ENCODE data around the gene LGALS8. TPM values are rescaled to one million over a fixed set of nuclear protein-coding genes. Genes with fewer than 3 reads are reported as not detected.
"Not testable (repeated sequence)": the region's sequence is repeated elsewhere in the genome, so short reads cannot be mapped to it uniquely, and the experiment has no call there.

The LGALS8 gene
- total RNA-seq, 4 donors from 2014 or later = 32.8 to 83.3 (median 51.9) TPM

DNA sequence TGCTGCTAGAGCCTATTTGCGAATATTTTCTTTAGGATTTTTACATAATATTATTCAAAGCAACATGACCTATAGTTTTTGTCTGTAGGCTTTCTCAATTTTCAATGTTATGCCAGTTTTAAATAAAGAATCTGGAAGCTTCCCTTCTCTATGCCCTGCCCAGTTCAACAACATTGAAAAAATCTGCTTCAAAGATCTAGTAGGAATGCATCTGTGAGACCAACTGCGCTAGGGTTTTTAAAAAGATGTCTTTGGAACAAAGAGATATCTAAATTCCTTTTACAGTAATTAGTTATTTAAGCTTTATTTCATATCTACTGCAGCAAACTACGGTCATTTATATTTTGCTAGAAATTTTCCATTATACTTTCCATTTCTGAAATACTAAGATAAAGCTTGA, 54.9 kb downstream of the LGALS8 start:
- Histone ChIP-seq H3K27ac (replicated peaks in 1 of 4) (no peak overlapping the region), H3K9me3 (no peaks in the 10 kb centered on the region), H3K27me3 (no peaks in the 10 kb centered on the region), H3K4me3 (no peak overlapping the region), H3K4me1 (no peaks in the 10 kb centered on the region), H3K36me3 (peaks cover 50 to 99% (median 79%) of the 10 kb centered on the region in 4 donors)
- WGBS = 97% methylated on average over 3 of the region's 3 CpGs
- DNase-seq (ENCODE audit: extremely low spot score) = no peak
- intact Hi-C loops (cut with DNase I) = no loop called here
- no peak for TF ChIP-seq EP300 (IDR thresholded peaks at IDR 0.05)

DNA sequence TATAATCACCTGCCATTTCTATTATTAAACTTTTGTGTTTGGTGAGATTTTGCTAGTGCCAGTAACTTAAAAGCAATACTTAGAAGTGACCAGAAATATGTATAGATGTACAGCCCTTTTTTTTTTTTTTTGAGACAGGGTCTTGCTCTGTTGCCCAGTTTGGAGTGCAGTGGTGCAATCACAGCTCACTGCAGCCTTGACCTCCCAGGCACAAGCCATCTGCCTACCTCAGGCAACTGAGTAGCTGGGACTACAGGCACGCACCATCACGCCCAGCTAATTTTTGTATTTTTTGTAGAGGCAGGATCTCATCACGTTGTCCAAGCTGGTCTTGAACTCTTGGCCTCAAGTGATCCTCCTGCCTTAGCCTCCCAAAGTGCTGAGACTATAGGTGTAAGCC, 56.6 kb downstream of the LGALS8 start:
- intact Hi-C loops (cut with DNase I); H3K4me3 ChIP-seq; DNase-seq (ENCODE audit: extremely low spot score); H3K27ac ChIP-seq (replicated peaks in 1 of 4); H3K27me3 ChIP-seq; H3K9me3 ChIP-seq; H3K4me1 ChIP-seq: not testable (repeated sequence)
- peaks cover 47 to 99% (median 80%) of the 10 kb centered on the region in 4 donors for H3K36me3 ChIP-seq
- 100% methylated on average over 3 of the region's 3 CpGs for WGBS

DNA sequence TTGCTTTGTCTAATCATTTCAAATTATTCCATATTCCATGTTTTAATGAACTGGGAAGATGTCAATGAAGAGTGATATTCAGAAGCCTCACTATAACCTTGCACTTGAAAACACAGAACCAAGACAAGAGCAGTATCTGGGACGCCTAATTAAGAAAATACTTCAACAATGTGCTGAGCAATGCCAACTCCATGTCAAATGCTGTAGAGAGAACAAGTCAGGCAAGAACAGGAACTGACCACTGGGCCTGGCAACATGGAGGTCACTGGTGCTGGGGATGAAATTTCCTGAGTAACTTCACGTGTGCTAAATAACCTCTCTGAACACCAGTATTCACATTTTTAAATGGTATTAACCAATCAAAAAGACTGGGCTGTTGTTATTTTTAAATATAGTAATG, 57.7 kb downstream of the LGALS8 start:
- Histone ChIP-seq H3K27ac (replicated peaks in 1 of 4) (no peak overlapping the region), H3K27me3 (no peaks in the 10 kb centered on the region), H3K36me3 (peaks cover 38 to 99% (median 80%) of the 10 kb centered on the region in 4 donors), H3K4me1 (no peaks in the 10 kb centered on the region), H3K9me3 (no peaks in the 10 kb centered on the region), H3K4me3 (no peak overlapping the region)
- 81% methylated on average over 2 of the region's 2 CpGs for WGBS
- intact Hi-C loops (cut with DNase I) = no loop called here
- TF ChIP-seq, protein P1, sequence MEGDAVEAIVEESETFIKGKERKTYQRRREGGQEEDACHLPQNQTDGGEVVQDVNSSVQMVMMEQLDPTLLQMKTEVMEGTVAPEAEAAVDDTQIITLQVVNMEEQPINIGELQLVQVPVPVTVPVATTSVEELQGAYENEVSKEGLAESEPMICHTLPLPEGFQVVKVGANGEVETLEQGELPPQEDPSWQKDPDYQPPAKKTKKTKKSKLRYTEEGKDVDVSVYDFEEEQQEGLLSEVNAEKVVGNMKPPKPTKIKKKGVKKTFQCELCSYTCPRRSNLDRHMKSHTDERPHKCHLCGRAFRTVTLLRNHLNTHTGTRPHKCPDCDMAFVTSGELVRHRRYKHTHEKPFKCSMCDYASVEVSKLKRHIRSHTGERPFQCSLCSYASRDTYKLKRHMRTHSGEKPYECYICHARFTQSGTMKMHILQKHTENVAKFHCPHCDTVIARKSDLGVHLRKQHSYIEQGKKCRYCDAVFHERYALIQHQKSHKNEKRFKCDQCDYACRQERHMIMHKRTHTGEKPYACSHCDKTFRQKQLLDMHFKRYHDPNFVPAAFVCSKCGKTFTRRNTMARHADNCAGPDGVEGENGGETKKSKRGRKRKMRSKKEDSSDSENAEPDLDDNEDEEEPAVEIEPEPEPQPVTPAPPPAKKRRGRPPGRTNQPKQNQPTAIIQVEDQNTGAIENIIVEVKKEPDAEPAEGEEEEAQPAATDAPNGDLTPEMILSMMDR (IDR thresholded peaks at IDR 0.05) = no peak
- TF ChIP-seq EP300 (IDR thresholded peaks at IDR 0.05) (no peak), POLR2AphosphoS5 (IDR thresholded peaks at IDR 0.05) (no peak), POLR2A (IDR thresholded peaks at IDR 0.05; ENCODE audit: low read depth) (no peak)
- no peak for DNase-seq (ENCODE audit: extremely low spot score)

DNA sequence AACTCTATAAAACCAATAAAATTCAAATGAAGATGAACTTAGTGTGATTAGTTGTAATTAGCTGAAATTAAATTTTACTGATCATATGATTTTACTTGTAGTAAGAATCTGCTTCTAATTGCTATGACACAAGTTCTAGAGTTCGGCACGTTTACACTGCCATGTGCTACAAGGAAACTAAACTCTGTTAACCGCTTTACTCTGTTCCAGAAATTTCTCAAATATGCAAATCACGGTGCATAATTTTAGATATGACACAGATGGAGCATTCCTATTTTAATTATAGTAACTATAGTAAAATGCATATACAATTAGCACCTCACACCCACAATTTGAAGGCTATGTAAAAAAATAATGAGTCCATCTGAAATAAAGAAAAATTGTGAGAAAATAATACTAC, 65.7 kb downstream of the LGALS8 start:
- WGBS = 91% methylated on average over 4 of the region's 4 CpGs
- no peak for DNase-seq (ENCODE audit: extremely low spot score)
- Histone ChIP-seq H3K27me3 (no peaks in the 10 kb centered on the region), H3K9me3 (no peaks in the 10 kb centered on the region), H3K4me1 (no peaks in the 10 kb centered on the region), H3K36me3 (peaks cover 32 to 92% (median 81%) of the 10 kb centered on the region in 4 donors), H3K27ac (replicated peaks in 1 of 4) (no peak overlapping the region), H3K4me3 (no peak overlapping the region)
- intact Hi-C loops (cut with DNase I) = loop anchor here (5.0 kb wide), 1 partner anchor 37 kb away; no protein-coding TSS in a partner anchor
- TF ChIP-seq, protein P1 (IDR thresholded peaks at IDR 0.05) = no peak
- TF ChIP-seq POLR2AphosphoS5 (IDR thresholded peaks at IDR 0.05) = no peak
- no peak for TF ChIP-seq POLR2A (IDR thresholded peaks at IDR 0.05; ENCODE audit: low read depth)
- TF ChIP-seq EP300 (IDR thresholded peaks at IDR 0.05) = no peak

DNA sequence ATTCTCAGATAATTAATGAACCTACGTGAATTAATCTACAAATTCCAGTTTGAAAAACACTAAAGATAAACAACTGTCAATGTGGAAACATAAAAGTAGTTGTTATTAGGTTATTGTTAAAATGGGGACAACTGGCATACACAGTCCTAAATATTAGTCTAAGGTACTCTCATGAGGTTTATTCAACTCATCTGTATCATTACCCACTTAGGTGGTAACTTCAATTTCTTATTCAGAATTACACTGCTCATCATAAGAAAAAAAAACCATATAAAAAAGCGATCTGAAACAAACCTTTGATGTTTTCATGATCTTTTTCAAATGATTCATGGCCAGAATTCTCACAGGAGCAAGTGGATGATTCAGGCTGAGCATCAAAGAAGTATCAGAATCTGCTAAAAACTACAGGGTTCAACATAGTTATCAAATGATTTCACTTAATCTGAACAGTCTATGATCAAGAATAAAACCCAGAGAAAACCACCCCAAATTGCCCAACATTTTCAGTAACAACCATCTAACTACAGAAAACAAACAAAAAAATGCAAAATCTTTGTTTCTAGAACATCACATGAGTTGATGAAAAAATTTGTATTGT, 66.9 kb downstream of the LGALS8 start:
- TF ChIP-seq, protein P1 (IDR thresholded peaks at IDR 0.05) = no peak
- TF ChIP-seq POLR2AphosphoS5 (IDR thresholded peaks at IDR 0.05) (no peak), POLR2A (IDR thresholded peaks at IDR 0.05; ENCODE audit: low read depth) (no peak), EP300 (IDR thresholded peaks at IDR 0.05) (no peak)
- Histone ChIP-seq H3K4me1 (no peaks in the 10 kb centered on the region), H3K9me3 (no peaks in the 10 kb centered on the region), H3K27me3 (no peaks in the 10 kb centered on the region), H3K36me3 (peaks cover 35 to 92% (median 82%) of the 10 kb centered on the region in 4 donors), H3K4me3 (no peak overlapping the region), H3K27ac (replicated peaks in 1 of 4) (no peak overlapping the region)
- intact Hi-C loops (cut with DNase I) = no loop called here
- no peak for DNase-seq (ENCODE audit: extremely low spot score)
- 86% methylated on average over 2 of the region's 2 CpGs for WGBS

DNA sequence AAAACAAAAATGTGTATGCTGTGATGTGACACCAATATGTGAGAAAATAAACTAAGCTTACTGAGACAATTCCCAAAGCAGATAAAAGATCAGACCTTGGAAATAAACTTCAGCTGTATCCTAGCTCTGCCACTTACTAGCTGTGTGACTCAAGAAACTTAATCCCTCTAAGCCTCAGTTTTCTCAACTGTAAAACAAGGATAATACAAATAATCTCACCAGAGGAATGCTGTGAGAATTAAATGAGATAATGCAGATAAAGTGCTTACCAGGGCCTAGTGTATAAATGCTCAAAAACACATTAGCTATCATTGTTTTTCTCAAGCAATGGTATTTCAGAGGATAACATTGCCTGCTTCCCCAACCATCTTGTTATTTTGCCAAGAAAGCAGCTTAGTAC, 78.4 kb downstream of the LGALS8 start:
- DNase-seq (ENCODE audit: extremely low spot score) = no peak
- no peak overlapping the region for H3K27ac ChIP-seq (replicated peaks in 1 of 4)
- no peaks in the 10 kb centered on the region for H3K9me3 ChIP-seq
- H3K4me3 ChIP-seq = no peak overlapping the region
- H3K36me3 ChIP-seq = peaks cover 0 to 54% (median 31%) of the 10 kb centered on the region in 4 donors
- no peaks in the 10 kb centered on the region for H3K27me3 ChIP-seq
- TF ChIP-seq POLR2AphosphoS5 (IDR thresholded peaks at IDR 0.05) = no peak
- H3K4me1 ChIP-seq = peaks cover 7 to 24% (median 23%) of the 10 kb centered on the region in 4 donors
- intact Hi-C loops (cut with DNase I) = loop anchor here (10.0 kb wide), 2 partner anchors 193 to 963 kb away; partner anchors contain the start of gene MTR

Other genes with a start within 250 kb of the LGALS8 start
- 10 to 100 TPM in 1 of 4 donors, 1 to 10 TPM in 3; 7.0 to 11.2 (median 8.1) TPM for gene ERO1B, start 242.0 kb upstream of the LGALS8 start, total RNA-seq
- gene EDARADD, start 129.7 kb upstream of the LGALS8 start, total RNA-seq = 1 to 10 TPM in 1 of 4 donors, under 1 TPM in 1, not detected in 2; 0.66 to 1.6 TPM
- 10 to 100 TPM; 15.2 to 17.2 (median 16.3) TPM for gene HEATR1, start 80.5 kb downstream of the LGALS8 start, total RNA-seq
- gene ACTN2, start 162.5 kb downstream of the LGALS8 start, total RNA-seq = 10 to 100 TPM in 2 of 4 donors, 1 to 10 TPM in 2; 7.5 to 16.2 (median 10.3) TPM

Data from esophagus muscularis mucosa (tissue), 4 donors.